ENCODE data around the gene SLC38A5. TPM values are rescaled to one million over a fixed set of nuclear protein-coding genes. Genes with fewer than 3 reads are reported as not detected.

Gene SLC38A5
- total RNA-seq, 4 donors from 2014 or later: 0.46 to 0.69 TPM; not detected in 2

DNA sequence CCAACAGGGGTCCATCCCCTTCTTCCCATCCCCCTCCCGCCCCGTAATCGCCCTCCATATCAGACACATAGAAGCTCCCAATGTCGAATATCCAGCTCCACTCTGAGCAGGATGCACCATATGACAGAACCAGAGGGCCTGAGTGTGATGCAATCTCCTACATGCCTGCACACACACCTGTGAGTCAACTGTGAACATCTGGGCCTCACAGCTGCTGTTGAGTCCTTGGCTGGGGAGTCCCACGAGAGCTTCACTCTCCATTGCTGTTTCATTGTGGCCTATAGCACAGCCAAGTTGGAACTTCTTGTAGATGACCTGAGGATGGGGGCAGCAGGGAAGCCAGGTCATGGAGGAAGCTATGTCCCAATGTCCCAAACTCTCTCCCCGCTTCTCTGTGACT lies 8.2 kb downstream of the SLC38A5 start:
- in situ Hi-C loops (cut with MboI; ENCODE audit: low sequenced_read_pairs in 4 of 4): no loop called here
- Histone ChIP-seq H3K27ac (no peak overlapping the region), H3K4me3 (no peak overlapping the region), H3K9me3 (no peaks in the 10 kb centered on the region), H3K36me3 (no peaks in the 10 kb centered on the region), H3K27me3 (peaks cover 0 to 2% (median 0%) of the 10 kb centered on the region in 3 donors), H3K4me1 (no peaks in the 10 kb centered on the region)
- TF ChIP-seq, protein P1, sequence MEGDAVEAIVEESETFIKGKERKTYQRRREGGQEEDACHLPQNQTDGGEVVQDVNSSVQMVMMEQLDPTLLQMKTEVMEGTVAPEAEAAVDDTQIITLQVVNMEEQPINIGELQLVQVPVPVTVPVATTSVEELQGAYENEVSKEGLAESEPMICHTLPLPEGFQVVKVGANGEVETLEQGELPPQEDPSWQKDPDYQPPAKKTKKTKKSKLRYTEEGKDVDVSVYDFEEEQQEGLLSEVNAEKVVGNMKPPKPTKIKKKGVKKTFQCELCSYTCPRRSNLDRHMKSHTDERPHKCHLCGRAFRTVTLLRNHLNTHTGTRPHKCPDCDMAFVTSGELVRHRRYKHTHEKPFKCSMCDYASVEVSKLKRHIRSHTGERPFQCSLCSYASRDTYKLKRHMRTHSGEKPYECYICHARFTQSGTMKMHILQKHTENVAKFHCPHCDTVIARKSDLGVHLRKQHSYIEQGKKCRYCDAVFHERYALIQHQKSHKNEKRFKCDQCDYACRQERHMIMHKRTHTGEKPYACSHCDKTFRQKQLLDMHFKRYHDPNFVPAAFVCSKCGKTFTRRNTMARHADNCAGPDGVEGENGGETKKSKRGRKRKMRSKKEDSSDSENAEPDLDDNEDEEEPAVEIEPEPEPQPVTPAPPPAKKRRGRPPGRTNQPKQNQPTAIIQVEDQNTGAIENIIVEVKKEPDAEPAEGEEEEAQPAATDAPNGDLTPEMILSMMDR (IDR thresholded peaks at IDR 0.05 in 4 of 5, conservative IDR thresholded peaks at IDR 0.05 in 1 of 5): no peak
- TF ChIP-seq POLR2A (IDR thresholded peaks at IDR 0.05): no peak
- ATAC-seq: peak in 1 of 2 donors; percentile 33
- intact Hi-C loops (cut with DNase I; ENCODE audit: low total_unique reads): no loop called here
- peak in 1 of 2 donors; percentile 21 for DNase-seq

DNA sequence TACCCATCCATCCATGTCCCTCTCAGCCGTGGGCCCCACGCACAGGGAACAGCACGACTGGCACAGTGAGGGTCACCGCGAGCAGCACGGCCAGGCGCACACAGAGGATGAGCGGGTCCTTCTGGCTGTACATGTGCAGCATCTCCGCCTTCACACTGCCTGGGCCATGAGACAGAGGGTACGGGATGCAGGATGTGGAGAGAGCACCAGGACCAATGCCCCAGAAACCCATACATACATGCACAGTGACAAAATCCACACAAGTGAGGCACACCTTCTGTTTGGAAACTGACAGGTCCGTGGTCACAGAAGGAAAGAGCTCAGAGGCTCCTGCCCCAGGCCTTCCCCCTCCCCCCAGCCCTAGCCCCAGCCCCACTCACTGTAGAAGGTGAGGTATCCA lies 9.5 kb downstream of the SLC38A5 start:
- Histone ChIP-seq H3K9me3 (no peaks in the 10 kb centered on the region), H3K27ac (no peak overlapping the region), H3K27me3 (no peaks in the 10 kb centered on the region), H3K36me3 (no peaks in the 10 kb centered on the region), H3K4me1 (no peaks in the 10 kb centered on the region), H3K4me3 (no peak overlapping the region)
- ATAC-seq: no peak
- in situ Hi-C loops (cut with MboI; ENCODE audit: low sequenced_read_pairs in 4 of 4) (no loop called here), intact Hi-C loops (cut with DNase I; ENCODE audit: low total_unique reads) (no loop called here)
- TF ChIP-seq POLR2A (IDR thresholded peaks at IDR 0.05): no peak
- TF ChIP-seq, protein P1 (IDR thresholded peaks at IDR 0.05 in 4 of 5, conservative IDR thresholded peaks at IDR 0.05 in 1 of 5): no peak
- no peak for DNase-seq

DNA sequence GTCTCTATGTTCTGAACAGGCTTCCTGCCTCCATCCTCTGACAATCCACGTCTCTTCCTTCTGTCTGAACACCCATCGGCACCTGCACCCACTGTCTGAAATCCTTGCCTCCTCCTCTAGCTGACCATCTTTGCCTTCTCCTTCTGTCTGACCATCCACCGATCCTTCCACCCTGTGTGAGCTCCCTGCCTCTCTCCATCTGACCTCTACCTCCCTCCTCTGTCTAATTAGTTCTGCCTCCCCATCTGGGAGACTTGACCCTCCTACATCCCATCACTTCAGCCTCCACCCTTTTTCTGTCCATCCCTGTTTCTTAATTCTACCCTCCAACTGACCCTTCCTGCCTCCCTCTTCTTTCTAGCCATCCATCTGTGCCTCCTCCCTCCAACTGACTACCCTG lies 10.0 kb downstream of the SLC38A5 start:
- Histone ChIP-seq H3K27me3 (no peaks in the 10 kb centered on the region), H3K4me3 (no peak overlapping the region), H3K36me3 (no peaks in the 10 kb centered on the region), H3K4me1 (no peaks in the 10 kb centered on the region), H3K9me3 (no peaks in the 10 kb centered on the region), H3K27ac (no peak overlapping the region)
- in situ Hi-C loops (cut with MboI; ENCODE audit: low sequenced_read_pairs in 4 of 4): no loop called here
- TF ChIP-seq POLR2A (IDR thresholded peaks at IDR 0.05): no peak
- TF ChIP-seq, protein P1 (IDR thresholded peaks at IDR 0.05 in 4 of 5, conservative IDR thresholded peaks at IDR 0.05 in 1 of 5): no peak
- no peak for DNase-seq
- intact Hi-C loops (cut with DNase I; ENCODE audit: low total_unique reads): no loop called here
- no peak for ATAC-seq

DNA sequence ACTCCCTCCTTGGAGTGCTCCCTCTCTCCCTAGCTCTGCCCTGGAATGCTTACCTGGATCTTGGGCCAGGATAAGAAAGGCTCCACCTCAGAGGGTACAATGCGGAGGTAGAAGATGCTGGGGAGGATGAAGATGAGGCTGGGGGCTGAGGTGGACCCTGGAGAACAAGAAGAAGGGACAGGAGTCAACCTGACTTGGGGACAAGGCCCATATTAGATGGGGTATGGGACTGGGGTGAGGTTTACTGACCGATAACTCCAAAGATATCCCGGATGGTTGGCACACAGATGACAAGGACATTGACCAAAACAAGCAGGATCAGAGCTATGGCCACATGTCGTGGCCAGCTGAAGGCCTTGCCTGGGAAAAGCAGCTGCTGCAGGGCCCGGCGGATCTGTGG lies 10.6 kb downstream of the SLC38A5 start:
- TF ChIP-seq, protein P1 (IDR thresholded peaks at IDR 0.05 in 4 of 5, conservative IDR thresholded peaks at IDR 0.05 in 1 of 5): no peak
- no peak for TF ChIP-seq POLR2A (IDR thresholded peaks at IDR 0.05)
- Histone ChIP-seq H3K36me3 (no peaks in the 10 kb centered on the region), H3K27ac (no peak overlapping the region), H3K27me3 (no peaks in the 10 kb centered on the region), H3K4me1 (no peaks in the 10 kb centered on the region), H3K4me3 (no peak overlapping the region), H3K9me3 (no peaks in the 10 kb centered on the region)
- DNase-seq: no peak
- in situ Hi-C loops (cut with MboI; ENCODE audit: low sequenced_read_pairs in 4 of 4) (no loop called here), intact Hi-C loops (cut with DNase I; ENCODE audit: low total_unique reads) (no loop called here)
- ATAC-seq: no peak

DNA sequence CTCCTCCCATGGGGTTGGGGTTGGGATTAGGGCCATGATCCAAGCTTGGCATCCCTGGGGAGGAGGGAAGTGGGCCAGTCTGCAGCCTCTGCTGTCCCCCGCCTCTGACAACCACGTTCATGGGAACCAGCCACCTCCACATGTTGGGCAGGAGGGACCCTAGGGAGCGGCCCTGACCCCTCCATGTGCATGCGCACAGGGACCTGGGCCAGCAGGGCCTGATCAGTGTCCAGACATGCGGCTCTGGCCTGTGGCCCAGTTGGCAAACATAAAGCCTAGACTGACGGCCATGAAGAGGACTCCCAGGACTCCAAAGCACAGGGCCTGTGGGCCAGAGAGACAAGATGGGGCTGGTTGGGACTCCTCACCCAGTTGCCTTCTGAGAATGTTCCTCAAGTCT lies 11.3 kb downstream of the SLC38A5 start:
- H3K4me1 ChIP-seq: no peaks in the 10 kb centered on the region
- no peaks in the 10 kb centered on the region for H3K36me3 ChIP-seq
- intact Hi-C loops (cut with DNase I; ENCODE audit: low total_unique reads) (no loop called here), in situ Hi-C loops (cut with MboI; ENCODE audit: low sequenced_read_pairs in 4 of 4) (no loop called here)
- no peak for ATAC-seq
- no peak for TF ChIP-seq POLR2A (IDR thresholded peaks at IDR 0.05)
- TF ChIP-seq, protein P1 (IDR thresholded peaks at IDR 0.05 in 4 of 5, conservative IDR thresholded peaks at IDR 0.05 in 1 of 5): no peak
- H3K27me3 ChIP-seq: no peaks in the 10 kb centered on the region
- DNase-seq: no peak
- no peak overlapping the region for H3K4me3 ChIP-seq
- no peaks in the 10 kb centered on the region for H3K9me3 ChIP-seq
- H3K27ac ChIP-seq: no peak overlapping the region

Measured in gastrocnemius medialis (tissue), 4 donors.